HG03175 (cell line): Measurements from ENCODE around the gene PTPRG.

Source experiments
- ATAC-seq: cut with Tn5 transposase; IDR thresholded peaks from one replicate; pipeline ENCODE4 v1.9.1; 2021; ENCODE audit warnings: mild to moderate bottlenecking, moderate library complexity; ENCODE audit not compliant: unreplicated experiment

The PTPRG gene

DNA sequence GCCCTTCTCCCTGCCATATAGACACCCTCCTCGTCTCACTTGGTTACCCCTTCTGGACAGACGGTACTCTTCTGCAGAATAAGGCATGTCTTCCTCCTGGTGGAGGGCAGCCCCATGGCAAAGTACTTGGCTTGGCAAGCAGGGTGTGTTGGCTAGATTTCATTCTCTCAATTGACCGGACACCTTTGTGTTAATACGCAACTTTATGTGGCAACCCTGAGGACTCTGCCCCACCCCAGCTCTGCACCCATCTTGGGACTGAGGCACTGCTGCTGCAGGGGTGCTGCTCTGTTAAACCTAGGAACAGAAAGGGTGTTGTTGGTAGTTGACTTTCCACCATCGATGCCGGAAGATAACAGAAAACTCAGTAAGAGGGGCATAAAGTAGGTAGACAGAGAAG is 55.2 kb downstream of the PTPRG start:
- no peak for ATAC-seq

DNA sequence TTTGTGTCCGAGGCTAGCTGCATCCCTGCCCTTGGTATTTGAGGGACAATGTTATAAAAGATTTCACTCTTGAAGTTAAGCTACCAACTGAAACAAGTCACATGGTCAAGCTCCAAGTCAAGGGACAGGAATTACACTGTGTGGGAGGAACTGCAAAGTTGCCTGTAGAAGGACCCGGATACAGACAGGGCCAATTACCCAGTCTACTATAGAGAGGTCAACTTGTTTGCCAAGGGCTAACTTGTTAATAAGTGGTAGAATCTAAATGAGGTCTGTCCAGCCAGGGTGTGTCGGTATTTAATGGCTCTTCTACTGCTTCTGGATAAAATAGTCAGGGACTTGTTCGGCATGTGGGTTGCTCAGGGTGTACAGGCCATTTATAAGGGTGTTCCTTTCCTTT is 55.7 kb downstream of the PTPRG start:
- no peak for ATAC-seq

DNA sequence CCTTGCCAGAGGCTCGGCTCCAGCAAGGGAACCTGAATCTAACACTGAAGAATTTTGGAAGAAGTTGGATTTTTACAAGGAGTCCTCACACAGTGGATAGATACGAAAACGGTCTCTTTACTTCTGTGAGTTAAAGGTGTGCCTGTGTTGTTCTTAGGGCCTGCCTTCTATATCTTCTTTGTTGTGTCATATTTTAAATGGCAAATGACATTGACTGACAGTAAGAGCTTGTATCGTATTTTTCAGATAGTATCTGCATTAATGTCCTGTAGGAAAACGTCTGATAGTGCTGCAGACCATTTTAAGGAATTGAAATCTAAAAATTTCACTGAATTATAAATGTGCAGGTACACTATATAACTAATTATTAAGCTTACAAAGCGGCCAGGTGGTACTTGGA is 56.3 kb downstream of the PTPRG start:
- ATAC-seq, result no peak

DNA sequence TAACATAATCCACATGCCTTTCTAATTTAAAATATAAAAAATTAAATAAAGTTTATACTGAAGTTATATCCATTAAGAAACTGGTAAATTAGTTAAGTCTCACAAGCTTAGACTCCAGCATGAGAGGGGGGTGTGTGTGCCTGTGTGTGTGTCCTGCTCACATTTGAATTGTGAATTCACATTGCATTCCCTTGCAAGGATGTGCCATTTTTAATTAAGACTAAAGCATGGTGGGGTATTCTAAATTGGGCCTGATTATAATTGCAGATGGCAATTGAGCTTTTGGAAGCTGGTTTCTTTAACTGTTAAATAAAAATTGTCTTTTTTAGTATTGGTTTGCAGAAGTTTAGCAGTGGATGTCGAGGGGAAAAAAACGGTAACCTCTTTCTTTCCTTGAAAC is 56.9 kb downstream of the PTPRG start:
- no peak for ATAC-seq

DNA sequence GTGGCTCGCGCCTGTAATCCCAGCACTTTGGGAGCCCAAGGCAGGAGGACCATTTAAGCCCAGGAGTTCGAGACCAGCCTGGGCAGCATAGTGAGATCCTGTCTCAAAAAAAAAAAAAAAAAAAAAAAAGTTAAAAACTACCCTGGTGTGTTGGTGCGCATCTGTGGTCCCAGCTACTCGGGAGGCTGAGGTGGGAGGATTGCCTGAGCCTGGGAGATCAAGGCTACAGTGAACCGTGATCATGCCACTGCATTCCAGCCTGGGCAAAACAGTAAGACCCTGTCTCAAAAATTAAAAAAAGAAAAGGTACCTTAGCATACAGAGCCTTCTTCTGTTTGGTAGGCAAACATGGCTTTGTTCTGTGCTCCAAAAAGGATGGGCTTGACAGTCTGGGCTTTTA is 57.5 kb downstream of the PTPRG start:
- no peak for ATAC-seq

DNA sequence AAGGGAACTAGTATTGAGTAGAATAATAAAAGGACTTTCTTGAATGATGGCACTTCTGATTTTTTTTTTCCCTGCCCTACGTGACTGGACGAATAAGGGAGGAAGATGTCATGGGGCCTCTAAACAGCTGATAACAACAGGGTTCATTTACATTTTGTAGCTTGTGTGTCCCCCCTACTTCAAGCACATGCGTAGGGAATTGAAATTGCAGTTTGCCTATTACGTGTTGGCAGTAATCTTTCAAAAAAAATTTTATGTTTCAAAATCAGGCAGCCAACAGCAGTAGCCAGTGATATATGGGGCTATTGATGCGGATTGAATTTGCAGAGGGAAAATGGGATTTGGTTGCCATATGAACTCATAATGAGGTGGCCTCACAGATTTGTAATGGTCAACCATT is 58.7 kb downstream of the PTPRG start:
- no peak for ATAC-seq

DNA sequence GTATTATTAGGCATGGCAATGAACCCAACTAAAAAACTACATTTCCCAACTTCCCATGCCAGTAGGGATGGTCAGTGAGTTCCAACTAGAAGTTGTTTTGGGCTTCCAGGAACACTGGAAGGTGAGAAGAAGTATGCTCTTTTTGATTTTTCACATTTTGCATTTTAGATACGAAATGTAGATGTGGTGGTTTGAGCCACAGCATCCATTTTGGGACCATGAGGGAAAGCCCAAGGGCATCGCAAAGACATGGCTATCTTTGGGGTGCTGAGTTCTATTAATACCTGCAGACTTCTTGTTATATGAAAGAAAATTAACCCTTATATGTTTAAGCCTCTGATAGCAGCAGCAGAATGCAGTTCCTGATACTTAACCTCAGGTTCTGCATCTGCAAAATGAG is 62.9 kb downstream of the PTPRG start:
- no peak for ATAC-seq

DNA sequence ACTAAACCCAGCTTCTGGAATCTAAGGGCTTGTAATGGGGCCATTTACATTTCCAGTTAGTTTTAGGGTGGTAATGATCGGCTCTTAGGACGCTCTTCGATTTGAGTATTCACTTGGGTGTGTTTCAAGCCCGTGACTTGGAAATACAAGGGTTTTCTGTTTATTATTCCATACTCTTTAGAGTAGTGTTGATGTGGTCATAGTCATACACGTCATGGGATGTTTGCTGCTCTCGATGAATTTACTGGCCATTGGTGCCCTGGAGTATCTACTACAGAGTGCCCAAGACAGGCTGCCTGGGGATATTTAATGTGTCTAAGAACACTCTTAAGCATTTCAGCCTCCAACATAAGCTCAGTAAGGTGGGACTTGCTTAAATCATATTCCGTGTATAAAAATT is 64.1 kb downstream of the PTPRG start:
- ATAC-seq, result no peak

DNA sequence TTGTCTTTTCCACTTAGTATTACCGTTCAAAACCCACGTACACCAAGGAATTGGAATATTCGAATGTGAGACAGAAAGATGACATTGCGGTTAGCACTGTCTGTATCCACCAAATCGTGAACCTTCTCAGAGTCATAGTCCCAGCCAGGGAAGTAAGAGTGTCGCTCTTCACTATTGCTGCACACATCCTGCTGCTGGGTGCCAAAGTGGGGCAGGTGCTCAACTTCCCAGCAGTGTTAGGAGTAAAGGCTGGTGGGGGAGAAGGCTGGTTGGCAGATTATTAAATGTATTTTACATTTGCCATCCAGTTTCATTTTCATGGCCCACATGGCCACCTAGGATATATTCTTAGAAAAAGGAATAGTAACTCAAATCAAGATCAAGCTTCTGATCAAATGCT is 65.1 kb downstream of the PTPRG start:
- ATAC-seq, result no peak

DNA sequence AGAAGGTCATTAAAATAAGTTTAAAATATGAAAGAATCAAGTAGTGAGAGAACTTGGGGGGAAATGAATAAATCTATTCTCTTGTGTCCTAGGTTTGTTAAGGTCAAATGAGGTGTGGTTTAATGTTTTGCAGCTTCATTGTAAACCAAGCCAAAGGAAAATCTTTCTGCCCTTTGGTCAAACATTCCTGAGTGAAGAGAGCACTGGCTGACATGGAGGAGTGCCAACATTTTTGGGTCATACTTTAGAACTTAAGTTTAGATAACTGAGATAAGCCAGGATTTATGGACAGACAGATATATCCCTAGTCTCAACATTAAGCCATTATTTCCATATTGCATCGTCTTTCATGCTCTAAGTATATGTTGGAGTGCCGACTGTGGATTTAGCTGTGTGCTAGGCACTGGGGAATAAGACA is 66.4 kb downstream of the PTPRG start:
- ATAC-seq, result no peak

DNA sequence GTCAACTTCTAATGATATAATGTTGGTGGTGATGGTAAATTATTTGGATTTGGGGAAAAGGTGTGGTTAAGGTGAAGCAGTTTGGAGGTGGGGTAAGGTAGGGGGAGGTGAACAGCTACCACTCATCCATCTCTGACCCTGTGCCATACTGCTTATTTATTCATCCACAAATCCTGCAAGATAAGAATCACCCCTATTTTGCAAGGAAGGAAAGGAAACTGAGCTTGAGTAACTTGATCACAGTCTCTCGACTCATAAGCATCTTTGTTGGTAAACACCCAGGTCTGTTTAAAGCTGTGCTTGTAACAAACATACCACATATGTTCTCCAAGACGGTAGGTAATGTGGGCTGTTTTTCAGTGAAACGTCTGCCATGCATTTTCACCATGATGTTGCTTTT is 67.3 kb downstream of the PTPRG start:
- ATAC-seq, result no peak

DNA sequence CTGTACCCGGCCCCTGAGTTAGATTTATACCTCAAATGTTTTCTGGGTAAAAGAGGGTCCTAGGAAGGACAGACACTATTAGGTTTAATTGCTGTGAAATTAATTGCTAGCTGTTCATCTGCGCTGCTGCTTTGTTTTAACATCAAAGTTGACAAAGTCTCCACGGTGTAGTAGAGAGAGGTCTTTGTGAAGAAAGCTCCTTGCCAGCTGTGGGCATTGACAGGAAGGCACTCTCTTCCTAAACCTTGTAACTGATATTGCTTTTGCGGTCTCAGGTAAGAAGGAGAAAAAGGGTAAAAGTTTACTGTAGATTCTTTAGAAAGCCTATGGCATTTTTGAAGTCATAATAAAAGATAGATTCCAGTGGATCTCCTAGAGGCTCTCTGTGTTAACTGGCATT is 68.1 kb downstream of the PTPRG start:
- no peak for ATAC-seq

DNA sequence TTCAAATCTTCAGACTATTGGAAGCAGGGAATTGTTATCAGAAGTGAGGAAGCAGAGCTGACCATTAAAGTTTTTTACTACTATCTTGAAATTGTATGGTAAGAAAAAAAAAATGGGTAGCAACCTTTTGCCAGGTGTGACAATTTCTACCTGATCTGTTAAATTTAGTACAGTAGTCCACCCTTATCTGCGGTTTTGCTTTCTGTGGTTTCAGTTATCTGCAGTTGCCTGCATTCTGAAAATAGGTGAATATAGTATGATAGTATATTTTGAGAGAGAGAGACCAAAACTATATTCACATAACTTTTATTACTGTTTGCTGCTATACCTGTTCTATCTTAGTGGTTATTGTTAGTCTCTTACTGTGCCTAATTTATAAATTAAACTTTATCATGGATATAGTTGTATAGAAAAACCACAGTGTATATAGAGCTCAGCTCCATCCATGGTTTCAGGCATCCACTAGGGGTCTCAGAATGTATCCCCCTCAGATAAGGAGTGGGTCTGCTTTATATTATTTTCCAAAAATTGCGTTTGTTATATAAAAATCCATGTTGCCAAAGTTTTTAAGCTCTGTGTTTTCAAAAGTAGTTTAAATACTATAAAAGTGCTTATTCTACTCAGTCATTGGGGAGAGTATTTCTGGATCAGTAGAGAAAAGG is 69.9 kb downstream of the PTPRG start:
- ATAC-seq, result no peak

DNA sequence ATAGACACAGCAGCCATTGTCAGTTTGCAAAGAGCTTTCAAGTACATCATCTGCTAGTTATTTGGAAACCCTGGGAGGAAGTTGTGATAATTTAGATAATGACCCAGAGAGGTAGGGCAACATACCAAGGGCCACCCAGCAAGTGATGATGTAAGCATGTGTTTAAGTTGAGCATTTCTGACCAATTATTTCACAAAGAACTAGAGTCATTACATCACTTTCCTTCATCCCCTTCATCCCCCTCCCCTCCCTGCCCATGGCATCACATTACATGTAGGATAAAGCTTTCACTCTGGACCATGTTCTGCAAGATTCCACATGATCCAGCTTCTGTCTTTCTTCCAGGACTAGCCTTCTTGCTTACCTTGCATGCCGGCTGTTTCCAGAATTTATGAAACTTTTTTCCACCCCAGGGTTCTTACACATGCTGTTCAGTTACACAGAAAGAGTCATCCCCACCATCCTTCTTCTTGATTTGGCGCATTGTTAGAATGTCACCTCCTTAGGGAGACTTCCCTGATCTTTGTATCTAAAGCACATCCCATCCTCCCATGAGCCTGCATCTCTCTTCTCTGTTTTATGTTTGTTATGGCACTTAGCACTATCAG is 71.3 kb downstream of the PTPRG start:
- ATAC-seq, result no peak

DNA sequence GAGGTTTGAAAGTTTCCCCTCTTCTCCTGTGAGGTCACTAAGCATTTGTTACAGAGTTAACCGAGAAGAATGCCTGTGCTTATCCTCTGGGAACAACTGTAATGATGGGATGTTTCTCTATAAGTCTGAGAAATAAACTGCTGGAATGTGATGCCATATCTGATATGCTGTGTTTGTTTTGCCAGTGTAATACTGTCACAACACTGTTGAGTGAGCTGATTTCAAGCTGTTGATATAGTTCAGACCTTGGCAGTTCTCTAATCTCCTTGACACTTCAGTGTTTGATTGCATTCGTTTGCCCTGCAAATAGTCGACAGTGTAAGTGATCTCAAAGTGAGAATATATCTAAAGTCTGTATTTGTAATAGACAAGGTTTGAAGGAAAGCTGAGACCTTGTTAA is 73.3 kb downstream of the PTPRG start:
- no peak for ATAC-seq

DNA sequence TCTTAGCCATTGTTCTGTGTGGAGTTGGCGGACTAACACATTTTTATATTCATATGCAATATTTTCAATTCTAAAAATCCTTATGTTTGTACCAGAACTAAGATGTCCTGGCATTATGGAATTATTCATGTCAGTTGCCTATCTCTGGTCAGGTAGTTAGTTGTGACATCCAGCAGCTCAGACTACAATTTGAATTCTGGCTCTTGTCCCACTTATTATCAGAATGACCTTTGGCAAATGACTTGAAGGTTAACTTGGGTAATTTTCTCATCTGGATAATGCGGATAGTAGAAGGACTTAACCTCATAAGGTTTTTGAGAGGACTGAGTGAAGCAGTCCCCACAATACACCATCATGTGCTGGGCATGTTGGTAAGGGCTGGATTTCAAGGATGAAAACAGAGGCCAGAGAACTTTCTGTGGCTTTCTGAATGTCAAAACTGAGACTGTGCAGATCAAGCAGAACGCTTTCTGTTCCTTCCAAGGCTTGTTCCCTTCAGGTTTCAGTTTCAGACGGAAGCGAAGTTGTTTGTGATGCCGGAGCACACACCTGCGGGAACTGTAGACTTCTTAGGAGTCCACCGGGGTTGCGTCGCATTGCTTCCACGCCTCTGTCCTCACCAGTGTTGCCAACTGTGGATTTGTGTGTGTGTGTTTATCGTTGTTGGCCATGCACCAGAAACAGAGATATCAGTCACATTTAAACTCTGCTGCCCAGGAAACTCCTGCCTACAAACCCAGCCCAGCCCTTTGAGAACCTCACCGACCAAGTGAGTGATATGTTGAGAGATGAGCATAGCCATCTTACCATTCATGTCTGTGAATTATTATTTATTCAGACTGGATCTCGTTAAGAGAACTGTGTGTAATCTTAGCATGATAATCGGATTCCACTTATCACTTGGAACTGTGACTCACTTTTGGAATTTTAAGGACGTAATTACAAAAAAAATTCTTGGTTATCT is 76.0 kb downstream of the PTPRG start:
- peak; percentile 95 for ATAC-seq

DNA sequence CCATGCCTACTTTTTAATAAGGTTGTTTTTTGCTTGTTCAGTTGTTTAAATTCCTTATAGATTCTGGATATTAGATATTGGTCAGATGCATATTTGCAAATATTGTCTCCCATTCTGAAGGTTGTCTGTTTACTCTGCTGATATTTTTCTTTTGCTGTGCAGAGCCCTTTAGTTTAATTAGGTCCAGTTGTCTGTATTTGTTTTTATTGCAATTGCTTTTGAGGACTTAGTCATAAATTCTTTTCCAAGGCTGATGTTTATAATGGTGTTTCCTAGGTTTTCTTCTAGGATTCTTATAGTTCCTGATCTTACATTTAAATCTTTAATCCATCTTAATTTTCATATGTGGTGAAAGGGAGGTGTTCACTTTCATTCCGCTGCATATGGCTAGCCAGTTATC is 77.4 kb downstream of the PTPRG start:
- ATAC-seq, result no peak

DNA sequence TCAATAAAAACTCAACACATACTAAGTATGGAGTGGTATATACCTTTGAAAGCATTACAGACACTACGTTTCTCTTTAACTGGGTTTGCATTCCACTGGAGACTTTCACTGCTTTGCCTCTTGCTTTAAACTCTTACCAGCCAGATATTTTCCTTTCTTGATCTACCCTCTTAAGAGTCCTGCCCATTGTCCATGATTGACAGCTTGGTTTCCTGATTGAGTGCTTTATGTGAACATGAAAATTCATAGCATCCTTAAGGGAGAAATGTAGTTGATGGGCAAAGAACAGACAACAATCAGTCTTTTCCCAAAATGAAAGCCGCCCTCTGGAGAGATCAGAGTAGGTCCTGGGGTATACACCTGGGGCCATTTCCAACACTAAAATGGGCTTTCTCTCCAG is 78.6 kb downstream of the PTPRG start:
- ATAC-seq, result no peak

DNA sequence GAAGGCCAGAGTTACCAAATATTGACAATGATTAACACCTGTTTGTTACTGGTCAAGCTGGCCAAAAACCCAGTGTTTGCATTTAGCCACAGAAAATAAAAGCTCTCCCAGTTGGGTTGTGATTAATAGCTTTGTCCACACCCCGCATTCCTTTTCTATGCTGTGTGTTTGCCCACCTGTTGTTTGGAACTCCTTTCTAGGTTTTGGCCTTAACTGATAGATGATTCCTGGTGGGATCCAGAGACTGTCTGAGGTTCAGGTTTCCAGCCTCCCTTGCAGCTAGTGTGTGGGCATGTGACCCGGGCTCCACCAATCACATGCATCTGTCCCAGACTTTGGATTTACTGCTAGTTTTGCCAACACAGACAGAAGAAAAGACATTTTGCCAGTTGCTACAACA is 83.8 kb downstream of the PTPRG start:
- ATAC-seq, result no peak

DNA sequence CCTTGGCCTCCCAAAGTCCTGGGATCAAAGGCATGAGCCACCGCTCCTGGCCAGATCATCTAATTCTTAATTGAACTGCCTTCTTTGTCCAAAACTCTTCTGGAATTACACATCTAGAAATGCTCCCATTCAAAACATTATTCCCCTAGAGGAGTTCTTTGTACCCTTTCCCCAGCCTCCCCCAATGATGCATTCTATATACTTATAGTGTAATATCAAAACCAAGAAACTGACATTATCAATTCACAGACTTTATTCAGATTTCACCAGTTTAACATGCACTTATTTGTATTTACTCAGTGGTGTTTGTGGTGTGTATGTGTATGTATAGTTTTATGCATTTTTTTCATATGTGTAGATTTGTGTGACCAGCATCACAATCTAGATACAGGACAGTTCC is 85.0 kb downstream of the PTPRG start:
- no peak for ATAC-seq

DNA sequence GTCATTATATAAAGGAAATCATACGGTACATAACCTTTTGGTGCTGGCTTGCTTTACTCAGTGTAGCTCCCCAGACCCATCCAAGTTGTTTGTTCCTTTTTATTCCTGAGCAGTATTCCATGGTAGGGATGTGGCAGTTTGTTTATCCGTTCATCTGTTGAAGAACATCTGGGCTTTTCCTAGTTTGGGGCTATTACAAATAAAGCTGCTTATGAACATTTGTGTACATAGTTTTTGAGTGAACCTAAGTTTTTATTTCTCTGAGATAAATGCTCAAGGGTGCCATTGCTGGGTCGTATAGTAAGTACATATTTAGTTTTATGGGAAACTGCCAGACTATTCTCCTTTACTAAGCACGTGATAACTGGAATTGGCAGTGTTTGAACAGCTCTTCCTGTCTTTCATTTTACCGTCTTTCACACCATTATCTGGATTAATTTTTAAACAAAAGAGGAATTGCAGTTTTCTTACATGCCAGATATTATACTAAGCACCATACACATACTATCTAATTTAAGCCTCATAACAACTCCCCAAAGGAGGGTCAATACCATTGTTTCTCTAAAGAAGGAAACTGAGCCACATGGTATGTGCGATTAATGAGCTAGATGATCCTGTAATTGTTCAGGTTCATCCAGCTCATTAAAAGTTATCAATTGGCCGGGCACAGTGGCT is 85.6 kb downstream of the PTPRG start:
- ATAC-seq, result no peak
